GM21619 (cell line): ENCODE measurements around the gene MAP1B.
"Not testable (repeated sequence)": the region's sequence is repeated elsewhere in the genome, so short reads cannot be mapped to it uniquely, and the experiment has no call there.

Experiments
- ATAC-seq: cut with Tn5 transposase; IDR thresholded peaks from one replicate; pipeline ENCODE4 v1.9.1; 2021; ENCODE audit not compliant: unreplicated experiment

MAP1B gene

DNA sequence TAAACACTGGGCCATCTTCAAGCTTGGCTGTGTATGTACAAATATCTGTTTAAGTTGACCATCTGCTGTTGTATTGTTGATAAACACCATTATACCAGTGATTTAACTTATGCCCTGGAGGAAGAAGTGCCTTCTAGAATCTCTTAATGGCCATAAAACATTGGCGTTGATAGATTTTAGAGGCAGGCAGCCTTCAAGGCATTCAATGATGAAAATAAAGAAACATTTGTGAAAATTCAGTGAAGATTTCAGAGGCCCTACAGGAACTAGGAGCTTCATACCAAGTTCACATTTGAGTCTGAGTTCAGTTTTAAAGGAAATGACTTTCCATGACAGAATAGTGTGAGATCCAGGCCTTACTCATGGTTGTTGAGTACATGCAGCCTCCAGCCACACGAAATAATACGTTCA is 52.2 kb downstream of the MAP1B start:
- no peak for ATAC-seq

DNA sequence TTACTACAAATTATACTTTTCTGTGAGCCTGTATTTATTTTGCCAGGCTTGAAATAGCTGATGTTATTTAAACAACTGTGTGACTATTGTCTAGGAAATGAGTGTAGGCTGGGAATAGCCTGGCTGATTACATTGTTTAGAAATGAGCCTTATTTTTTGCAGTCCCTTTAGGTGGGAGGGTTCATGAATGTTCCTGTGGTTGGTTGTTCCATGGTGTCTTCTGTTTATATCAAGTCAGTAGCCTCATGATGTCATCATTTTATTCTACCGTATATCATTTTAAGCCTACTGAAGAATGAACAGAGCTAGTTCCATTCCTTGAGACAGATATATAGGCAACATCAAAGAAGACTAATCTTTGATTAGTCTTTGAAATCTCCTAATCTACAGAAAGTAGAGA is 53.1 kb downstream of the MAP1B start:
- ATAC-seq, result no peak

DNA sequence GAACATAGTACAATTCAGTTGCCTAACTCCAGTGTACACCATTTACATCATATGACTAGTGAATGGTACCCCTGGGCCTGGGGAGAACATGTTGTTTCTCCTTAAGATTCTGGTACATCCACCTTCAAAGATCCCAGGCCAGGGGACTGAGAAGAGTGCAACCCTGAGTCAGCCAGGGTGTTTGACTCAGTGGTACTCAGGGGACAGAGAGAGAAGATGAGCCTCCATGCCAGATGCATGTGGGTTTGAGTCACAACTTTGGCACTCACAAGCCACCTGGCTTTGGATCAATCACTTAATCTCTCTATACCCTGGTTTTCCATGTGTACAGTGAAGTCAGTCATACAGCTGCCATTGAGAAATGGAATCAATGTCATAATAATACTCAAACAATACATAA is 53.7 kb downstream of the MAP1B start:
- ATAC-seq, result no peak

DNA sequence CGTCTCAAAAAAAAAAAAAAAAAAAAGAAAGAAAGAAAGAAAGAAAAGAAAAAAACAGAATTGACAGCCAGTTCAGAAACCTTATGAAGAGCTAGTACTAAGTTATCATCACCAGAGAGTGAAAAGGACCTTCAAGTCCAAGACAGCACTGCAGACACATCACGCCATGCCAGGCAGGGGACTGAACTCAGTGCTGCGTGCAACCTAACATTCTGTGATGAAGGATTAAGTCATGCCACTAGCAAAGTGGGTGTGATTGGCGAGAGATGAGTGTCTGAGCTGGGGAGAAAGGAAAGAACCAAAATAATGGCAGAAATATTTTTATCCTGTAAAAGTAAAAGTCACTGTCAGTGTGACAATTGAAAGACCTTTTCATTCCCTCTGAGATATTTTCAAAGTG is 54.7 kb downstream of the MAP1B start:
- ATAC-seq, result no peak

DNA sequence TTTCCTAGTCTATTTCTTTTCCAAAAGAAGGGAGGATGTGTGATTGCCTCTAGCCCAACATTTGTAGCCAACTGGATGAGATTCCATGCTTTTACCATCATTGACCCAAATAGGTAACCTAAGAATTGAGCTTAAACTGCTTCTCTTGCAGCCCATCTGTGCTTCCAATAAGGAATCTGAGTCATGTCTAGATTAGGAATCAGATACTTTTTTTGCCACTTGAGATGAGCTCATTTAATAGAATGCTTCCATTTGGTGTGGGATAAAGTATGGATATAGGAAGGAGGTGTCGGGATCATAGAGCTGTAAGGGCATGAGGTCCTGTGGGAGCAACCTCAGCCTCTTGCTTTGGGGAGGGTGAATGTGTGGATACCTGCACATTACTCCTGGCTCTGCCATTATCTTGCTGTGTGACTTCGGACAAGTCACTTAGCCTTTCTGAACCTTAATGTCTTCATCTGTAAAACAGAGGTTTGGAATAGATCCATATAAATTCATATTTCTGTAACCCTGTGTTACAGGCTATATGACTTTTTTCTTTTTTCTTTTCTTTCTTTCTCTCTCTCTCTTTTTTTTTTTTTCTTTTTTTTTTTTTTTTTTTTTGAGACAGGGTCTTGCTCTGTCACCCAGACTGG is 56.2 kb downstream of the MAP1B start:
- ATAC-seq, result no peak

DNA sequence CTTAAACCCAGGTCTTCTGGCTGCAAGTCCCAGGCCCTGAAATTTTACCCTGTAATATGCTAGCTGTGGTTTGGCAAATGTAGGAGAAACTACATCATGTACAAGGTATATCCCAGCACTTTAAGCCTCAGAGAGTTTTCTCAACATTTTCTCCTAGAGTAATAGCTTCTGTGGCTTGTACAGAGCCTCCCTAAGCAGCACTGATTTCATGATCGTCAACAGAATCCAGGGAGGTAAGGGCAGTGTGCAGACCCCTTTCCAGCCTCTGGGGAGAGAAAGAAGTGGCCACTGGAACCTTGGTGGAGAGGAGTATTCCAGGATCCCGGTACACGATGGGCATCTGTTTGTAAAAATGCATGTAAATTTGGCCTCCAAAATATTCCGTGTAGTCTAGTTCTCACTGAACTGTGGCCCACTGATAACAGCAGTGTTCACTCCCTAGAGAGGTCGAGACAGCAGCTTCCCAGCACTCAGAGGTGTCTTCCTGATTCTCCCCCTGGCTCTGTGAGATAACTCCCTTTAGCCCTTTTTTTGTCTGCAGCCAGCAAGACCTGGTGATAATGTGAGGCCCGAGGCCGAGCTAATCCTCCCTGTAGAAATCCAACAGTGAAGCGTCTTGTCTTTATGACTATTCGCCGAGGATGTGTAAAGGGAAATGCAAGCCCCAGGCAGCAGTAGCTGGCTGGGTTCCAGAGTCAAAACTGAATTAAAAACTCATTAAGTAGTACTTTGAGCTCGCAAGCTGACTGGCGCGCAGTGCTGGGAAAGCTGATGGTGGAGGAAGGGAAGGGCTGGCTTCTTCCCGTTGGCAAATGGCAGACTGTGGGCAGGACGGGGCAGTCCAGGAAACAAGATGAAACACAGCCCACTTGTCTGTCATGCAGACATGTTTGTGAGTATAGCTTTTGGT is 59.0 kb downstream of the MAP1B start:
- ATAC-seq, result no peak

DNA sequence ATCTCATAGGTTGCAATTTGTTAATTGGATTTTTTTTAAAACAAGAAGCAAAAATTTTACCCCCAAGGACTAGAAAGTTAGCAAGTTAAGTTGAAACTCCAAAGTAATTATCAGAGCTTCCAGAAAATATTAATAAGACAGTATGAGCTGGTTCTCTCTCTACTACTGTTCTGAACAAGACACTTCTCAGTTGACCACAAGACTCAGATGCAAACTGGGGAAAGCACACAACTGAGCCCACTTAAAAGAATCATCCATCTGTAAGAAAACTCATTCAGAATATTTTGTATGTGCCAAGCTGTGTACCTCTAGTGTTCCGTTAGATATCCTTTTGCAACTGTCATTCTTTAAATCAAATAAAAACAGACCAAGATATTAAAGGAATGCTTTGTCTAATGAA is 60.0 kb downstream of the MAP1B start:
- ATAC-seq, result no peak

DNA sequence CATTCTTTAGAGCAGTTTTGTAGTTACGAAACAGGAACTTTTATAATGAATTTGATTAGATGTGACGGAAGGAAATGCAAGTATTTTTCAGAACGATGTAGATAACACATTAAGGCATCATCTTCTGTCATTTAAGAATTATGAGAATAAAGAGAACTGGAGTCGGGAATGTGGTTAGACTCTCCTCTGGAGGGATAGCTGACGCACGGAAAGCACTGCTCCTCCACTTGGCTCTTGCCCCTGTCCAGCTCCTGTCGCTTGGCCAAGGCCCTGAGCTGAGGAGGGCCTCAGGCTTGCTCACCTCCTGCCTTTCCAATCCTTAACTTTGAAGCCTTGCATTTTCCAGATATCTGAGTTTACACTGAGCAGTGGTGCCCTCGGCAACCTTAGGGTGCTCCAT is 60.5 kb downstream of the MAP1B start:
- no peak for ATAC-seq

DNA sequence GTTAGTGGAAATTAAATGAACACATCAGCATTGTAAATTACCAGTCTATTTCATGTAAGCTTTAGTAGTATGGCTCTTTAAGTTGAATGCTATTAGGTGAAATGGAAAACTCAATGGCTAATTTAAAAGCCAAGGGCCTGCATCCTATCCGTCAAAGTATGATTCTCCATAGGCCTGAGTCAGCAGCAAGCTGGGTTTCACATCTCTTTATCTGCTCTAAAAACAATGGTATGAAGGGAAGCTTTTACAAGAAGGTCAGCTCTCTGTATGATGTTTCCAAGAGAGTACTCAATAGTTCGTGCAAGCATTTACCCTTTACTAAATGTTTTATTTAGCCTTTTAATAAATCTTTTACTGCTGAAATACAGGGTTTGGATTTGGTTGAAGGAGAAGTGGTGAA is 62.8 kb downstream of the MAP1B start:
- no peak for ATAC-seq

DNA sequence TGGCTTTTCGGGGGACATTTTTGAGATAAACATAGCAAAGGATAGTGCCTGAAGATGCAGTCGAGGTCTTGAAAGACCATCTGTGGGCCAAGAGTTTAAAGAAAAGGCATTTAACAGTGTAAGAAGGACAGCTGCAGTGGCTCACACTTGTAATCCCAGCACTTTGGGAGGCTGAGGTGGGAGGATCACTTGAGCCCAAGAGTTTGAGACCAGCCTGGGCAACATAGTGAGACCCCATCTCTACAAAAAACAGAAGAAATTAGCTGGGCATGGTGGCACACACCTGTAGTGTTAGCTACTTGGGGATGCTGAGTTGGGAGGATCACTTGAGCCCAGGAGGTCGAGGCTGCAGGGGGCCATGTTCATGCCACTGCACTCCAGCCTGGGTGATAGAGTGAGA is 63.9 kb downstream of the MAP1B start:
- not testable (repeated sequence) for ATAC-seq

DNA sequence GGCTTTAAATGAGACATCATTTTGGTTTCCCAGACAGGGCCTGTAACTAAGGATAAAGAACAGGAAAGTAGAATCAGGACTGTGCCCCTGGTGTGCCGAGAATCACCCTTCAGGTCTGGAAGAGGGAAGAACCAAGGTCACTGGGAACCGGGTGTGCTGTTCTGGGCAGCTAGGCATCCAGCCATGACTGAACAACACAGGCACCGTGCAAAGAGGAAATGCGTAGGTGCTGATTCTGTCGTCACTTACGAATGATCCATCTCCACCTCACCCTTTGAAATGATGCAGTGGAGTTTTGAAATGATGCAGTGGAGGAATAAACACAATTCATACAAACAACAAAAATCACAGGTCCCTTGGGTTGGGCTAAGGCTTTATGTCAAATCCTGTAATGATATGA is 64.4 kb downstream of the MAP1B start:
- ATAC-seq, result no peak

DNA sequence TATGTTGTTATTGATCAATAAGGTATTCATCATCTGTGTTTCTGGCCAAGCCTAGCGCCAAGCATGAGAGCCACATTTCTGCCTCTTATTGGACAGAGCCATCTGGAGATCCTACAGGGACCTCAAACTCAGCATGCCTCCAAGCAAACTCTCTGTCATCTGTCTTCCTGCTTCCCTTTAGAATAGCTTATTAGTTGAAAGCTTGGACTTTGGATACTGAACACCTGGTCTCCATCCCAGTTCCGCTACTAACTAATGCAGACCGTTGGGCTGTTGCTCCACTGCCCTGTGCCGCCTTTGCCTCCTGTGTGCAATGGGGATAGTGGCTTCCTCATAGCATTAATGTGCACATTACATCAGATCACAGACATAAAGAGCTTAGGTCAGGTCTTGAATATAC is 65.5 kb downstream of the MAP1B start:
- no peak for ATAC-seq

DNA sequence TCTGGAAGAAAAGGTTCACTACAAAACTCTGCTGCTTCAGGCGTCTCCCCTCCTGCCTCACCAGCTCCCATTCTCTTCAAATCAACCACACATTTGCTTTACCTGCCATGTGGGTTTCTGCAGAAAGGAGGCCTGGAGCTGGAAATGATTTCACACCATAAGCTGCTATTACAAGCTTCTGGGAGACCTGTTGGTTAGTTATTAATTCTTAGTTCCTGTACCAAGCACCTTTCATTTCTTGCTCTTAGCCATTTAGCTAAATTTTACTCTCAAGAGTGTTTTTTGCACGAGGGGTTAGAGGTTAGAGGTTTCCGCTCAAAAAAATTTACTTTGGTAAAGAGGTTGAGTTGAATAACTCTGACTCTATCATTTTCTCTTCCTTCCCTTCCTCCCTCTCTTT is 70.3 kb downstream of the MAP1B start:
- ATAC-seq, result peak; percentile 84

DNA sequence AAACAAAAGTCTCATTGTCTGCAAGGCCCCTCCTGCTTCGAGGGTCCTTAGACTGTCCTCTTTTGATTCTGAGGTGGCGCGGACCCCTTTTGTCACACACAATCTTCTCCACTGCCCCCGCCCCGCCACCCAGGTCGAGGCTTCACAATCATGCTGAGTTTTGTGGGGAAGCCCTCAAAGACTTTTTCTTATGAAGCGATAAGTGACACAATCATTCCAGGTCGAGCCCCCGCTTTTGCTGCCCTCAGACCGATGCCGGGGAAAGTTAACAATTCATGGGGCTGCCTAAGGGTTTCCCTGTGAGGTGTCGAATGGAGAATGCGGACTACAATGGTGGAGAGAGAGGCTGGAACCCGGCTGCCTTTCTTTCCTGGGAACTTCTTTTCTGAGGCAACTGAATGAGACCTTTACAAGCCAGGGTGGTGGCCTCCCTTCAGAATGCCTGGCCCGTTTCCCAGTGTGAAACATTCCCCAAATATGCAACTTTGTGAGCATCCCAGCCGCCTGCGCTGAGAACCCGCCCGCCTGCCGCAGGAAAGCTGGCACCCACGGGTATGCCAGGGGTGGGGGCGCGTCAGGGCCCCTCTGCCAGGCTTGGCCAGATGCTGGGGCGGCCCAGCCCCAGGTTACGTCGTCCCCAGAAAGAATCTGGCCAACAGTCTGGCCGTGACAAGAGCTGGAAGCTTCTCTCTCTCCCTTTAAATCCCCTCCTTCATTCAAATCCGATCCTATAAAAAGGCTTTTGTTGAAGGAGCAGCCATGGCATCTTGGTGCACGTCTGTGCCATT is 71.9 kb downstream of the MAP1B start:
- ATAC-seq, result no peak

DNA sequence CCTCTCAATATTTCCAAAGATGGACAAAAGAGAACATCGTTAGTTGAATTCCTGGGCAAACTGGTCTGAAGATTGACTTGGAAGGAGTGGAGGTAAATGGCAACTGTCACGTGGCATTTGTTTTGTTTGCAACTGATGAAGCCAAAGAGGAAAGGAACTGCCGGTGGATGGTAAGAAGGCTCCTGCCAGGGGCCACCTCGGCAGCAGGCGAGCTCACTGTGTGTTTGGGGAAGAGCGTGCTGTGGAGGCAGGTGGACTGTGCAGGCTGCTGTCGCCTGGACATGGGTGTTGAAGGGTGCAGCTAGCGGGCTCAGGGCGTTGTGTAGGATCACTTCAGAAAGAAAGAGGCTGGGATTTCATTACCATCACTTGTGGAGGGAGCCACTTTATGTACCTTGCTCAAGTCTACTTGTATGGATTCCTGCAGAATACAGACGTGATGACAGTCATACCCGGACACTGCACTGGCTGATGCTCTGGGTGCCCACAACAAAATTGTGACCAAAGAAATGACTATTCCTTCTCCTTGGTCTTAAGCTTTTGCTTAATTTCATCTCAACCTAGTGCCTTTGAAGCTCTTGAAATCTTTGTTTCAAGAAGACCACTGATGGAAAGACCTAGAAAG is 72.7 kb downstream of the MAP1B start:
- no peak for ATAC-seq

DNA sequence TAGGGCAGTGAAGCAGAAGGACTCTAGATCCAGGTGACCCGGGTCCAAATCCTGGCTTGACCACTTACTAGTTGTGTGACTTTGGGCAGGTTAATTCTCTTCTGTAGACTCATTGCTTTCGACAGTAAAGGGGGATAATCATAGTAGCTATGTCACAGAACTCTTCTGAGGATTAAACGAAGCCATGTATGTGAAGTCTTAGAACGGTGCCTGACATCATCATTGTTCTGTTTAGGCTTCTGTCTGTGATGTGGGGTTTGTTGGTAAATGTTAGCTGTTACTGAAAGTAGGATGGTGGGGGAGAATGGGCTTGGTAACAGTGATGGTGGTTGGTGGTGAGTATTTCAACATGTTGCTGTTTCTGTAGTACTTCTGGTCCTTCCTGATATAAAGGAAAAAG is 73.7 kb downstream of the MAP1B start:
- no peak for ATAC-seq

DNA sequence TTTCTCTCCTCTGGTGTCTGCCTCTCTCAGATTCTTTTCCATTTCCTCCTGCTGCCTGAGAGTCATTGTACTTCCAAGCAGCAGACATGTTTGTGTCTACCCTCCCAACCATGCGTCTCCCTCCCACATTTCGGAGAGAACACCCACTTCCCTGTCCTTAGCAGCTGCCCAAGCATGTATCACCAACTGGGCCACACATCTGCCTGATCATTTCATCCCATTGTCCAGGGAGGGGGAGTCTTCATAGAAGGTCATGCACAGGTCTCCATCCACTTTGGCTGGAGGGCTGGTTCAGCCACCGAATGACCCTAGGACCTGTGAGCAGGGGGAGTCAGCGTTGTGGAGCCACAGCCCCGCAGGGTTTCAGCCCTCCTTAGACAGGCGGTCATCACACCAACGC is 75.4 kb downstream of the MAP1B start:
- no peak for ATAC-seq

DNA sequence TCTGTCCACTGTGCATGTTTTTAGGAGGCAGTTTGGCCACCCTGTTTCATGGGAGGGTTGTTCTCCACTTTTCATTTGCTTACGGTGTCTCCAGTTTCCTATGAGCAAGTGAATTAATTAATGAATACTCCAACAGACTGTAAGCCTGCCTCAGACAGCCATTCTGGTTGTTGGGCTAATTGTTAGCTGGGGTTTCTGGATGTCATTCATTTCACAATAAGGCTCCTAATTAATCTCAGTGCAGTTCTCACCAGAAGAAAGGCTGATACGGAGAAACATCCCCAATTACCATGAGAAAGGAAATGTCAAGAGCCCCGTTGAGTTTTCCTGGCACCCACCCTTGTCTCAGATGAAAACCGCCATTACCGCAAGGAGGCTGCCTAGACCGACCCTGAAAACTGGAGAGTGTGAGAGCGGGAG is 75.8 kb downstream of the MAP1B start:
- ATAC-seq, result no peak

DNA sequence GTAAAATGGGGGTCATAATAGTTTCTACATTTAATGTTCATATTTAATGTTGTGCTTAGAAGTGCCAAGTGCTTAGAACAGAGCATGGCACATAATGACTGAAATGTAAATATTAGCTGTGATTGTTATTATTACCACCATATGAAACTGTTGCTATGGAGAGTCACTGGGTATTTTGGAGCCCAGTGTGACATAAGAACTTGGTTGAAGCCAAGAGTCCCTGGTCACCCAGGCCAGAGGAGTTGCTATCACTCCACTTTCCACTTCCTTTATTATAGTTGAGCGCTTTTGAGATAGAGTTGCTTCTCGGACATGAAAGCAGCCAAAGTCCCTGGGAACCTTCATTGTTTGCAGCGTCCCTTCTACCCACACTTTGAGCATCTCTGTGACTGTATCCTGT is 77.1 kb downstream of the MAP1B start:
- no peak for ATAC-seq

DNA sequence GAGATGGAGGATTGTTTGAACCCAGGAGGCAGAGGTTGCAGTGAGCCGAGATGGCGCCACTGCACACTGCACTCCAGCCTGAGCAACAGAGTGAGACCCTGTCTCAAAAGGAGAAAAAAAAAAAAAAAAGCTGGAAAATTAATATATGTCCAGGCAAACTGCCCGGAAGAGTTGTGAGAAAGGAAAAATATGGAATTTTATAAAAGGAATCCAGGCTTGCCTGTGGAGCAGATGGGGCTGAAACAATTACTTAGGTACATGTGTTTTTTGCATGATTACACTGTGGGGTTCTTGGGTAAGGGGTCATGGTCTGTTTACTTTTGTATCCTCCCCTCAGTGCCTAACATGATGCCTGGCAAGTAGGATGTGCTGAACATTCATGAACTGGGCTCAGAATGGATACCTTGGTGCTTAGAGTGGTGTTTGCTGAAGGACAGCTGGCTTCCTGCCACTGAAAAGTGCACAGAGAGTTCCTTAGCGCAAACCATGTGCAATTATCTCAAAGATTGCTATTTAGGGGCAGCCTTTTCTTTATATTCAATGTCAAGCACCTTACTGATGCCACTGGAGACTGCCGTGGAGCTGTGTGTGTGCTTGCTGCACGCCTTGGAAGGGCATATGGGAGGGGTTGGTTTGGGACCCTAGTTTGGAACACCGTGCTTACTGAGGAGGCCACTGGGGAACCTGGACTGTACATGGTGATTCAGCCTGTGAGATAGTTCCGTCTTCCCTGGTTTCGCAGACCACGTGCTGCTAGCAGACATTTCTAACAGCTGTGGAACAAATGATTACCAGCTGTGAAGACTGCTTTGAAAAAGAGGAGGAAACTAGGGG is 78.4 kb downstream of the MAP1B start:
- ATAC-seq, result no peak
